GM21825 (cell line): ENCODE data around the gene NUP210.
A peak's percentile ranks its signal among the peaks of the same experiment; 100 is the strongest.

Experiments used
- ATAC-seq: cut with Tn5 transposase; IDR thresholded peaks from one replicate; pipeline ENCODE4 v1.9.1; 2021; ENCODE audit warnings: mild to moderate bottlenecking, moderate library complexity; ENCODE audit not compliant: unreplicated experiment

The NUP210 gene

DNA sequence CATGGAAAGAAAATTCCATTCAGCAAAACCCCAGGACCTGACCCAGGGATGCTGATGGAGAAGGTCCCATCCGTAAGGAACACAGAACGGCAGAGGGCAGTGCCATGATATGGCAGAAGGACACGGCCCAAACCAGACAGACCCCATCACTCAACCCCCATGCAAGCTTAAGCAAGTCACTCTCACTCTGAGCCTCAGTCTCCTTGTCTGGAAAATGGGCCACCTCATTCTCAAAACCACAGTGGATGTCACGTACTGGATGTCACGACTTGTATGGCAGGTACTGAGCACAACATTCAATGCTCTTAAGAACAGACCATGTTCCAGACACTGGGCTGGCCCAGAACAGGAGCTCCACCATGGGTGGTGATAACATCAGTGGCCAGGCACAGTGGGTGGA, 90.4 kb downstream of the NUP210 start:
- ATAC-seq, result no peak

DNA sequence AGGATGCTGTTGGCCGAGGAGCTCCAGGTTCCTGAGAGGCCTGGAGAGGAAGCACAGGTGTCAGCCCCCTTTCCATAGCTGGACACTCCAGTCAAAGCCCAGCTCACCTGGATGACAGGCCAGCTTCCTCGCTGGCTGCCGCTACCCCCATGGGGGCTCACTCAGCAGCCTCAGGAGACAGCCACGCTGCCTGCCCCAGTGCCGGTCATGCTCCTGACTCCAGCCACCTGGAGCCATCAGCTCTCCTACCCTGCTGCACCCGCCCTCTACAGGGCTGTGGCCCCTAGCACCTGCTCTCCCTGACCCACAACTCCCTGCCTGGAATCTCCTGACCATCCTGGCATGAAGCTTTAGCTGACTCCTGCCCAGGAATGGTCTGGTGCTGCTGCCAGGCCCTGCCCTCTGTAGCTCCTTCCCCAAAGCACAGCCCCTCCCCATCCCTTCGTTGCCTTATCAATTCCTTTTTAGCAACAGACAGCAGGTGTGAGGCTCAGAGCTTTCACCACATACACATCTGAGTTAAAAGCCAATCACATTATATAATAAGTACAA, 94.2 kb downstream of the NUP210 start:
- no peak for ATAC-seq

DNA sequence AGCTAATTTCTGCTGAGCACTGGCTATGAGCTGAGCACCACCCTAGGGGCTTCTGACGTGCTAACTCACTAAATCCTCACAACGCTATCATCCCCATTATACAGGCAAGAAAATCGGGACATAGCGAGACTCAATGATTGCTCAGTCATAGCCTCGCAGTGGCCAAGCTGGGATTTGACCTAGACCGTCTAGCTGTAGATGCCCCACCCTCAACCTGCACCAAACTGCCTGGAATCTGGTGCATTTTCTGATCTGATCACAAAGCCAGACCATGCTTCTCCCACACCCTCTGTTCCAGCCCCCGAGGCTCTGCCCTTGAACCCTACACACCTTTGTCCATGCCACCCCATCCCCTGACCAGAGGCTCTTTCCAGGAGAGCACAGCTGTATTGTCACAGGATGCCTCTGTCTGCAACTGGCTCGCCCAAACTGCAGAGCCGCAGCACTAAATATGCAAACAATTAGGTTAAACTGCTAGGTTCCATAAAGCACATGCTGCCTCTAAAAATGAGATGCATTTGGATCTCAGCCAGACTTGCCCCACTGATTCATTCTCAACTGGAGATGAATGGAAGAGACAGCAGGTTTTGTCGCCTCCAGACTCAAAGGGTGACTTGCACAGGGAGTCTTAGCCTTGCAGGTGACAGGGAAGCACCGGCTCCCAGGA, 95.2 kb downstream of the NUP210 start:
- ATAC-seq, result no peak

- ATAC-seq, result no peak
These were observed 96.3 kb downstream of the NUP210 start for GRCh38 chr3:13323822-13324221.

- no peak for ATAC-seq
These were observed 97.8 kb downstream of the NUP210 start for GRCh38 chr3:13322324-13322723.

- no peak for ATAC-seq
These were observed 100.4 kb downstream of the NUP210 start for GRCh38 chr3:13319564-13320220.

DNA sequence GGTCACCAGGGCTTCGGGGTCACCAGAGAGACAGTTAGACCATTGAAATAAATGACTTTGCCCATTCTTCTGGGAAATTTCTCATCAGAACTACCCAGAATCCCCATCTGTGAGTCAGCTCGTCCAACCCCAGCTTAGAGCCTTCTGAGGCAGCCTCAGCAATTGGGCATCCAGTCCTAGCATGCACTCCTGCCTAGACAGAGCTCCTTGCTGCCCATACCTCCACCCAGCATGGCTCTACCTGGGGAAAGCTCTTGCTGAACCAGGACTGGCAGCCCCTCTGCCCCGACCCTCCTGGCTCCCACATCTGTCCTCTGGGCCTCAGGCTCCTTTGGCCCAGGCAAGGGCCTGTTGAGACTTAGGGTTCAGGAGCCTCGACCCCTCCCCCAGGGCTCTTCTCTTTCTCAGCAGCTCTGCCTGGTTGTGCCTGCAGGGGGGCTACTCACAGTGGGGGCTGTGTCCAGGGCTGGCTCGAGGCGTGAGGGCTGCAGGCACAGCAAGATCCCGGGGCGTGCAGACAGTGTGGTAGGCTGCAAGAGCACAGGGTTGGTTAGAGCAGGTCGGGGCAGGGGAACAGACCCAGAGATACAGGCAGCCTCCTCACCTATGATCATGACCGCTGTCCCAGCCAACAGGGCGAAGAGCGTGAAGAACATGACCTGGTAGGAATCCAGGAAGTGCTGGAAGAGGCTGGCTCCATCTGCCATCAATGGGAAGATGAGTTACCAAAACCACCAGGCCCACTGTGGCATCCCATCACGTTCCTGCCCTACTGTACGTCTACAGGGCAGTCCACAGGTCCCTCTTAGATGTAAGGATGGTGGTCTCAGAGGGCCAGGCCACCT, 101.3 kb downstream of the NUP210 start:
- ATAC-seq, result no peak

DNA sequence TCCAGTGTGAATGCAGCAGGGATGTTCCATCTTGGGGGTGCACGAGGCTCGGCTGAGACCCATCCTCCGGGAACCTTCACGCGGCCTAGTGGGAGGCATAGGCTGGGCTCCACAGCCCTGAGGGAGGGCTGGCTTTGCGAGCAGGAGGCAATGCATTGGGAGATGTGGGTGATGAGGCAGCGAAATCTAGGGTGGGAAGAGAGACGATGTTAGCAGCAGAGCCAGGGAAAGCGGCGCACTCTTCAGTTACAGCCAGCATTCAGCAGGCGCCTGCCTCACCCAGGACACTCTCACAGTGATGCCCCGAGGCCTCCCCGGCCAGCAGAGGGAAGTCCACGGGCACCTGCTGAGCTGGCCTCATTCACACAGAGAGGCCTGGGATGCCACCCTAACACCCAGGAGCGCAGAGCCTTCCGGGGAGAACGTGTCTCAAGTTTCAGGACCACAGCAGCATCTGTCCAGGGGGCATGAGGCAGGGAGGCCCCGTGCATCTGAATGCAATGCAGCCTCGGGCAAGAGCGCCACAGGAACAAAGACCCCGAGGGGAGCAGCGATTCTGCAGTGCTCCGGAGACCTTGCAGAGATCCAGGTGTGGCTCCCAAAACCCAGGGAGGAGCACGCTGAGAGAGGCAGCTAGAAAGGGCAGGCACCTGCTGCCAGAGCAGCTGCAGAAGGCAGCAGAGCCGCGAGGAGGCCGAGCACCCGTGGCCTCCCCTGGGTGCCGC, 102.4 kb downstream of the NUP210 start:
- ATAC-seq, result no peak

DNA sequence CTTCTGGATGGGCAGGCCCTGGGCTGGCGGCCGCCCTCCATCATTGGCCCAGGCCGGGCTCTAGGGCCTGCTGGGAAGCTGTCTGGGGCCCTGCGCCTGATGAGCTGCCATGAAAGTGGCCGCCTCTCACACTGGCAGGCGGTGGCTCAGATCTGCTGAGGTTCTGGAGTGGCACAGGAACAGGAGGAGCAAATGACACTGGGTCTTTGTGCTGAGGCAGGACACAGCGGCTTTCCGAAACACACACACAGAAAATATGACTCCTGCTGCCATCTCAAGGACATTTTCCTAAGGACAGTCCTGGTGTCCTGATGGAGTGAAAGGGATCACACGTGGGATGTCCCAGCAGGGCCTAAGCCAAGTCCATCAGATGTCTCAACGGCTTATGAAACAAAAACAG, 103.5 kb downstream of the NUP210 start:
- no peak for ATAC-seq

DNA sequence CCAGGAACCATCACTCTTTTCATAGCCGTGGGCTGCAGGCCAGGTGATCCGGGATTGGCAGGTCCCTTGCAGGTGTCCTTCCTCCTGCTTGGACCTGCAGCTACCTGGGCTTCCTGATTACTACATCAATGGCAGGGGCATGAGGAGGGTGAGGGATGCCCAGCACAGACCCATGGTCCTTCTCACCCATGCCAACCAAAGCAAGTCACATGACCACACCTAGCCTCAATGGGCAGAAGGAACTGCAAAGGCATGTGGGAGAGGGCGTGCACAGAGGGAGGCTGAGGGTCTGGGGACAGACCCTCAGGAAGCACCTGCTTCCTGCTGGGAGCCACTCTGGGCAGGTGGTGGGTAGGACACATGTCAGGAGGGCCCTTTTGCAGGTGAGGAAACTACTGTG, 105.2 kb downstream of the NUP210 start:
- ATAC-seq, result no peak

- ATAC-seq, result no peak
These were observed 106.3 kb downstream of the NUP210 start for GRCh38 chr3:13313813-13314212.

DNA sequence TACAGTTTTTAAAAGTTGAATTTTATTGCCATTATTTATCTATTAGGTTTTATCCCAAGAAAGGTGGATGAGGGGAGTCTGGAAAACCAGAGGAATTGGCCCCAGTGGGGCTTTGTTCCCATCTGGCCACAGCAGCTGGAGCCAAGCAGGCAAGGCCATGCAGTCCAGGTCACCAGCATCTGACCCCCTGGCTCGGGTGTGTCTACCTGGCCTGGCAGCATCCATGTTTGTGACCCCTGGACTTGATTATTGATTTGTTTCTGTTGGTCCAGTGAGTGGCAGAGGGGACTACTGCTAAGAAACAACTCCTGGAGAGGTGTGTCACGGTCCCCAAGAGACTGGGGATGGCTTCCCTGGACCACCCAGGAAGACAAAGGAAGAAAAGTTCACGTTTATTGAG, 111.1 kb downstream of the NUP210 start:
- ATAC-seq, result no peak

GRCh38 chr3:13308380-13308801, 111.7 kb downstream of the NUP210 start:
- no peak for ATAC-seq

- no peak for ATAC-seq
These were observed 113.1 kb downstream of the NUP210 start for GRCh38 chr3:13307041-13307440.

DNA sequence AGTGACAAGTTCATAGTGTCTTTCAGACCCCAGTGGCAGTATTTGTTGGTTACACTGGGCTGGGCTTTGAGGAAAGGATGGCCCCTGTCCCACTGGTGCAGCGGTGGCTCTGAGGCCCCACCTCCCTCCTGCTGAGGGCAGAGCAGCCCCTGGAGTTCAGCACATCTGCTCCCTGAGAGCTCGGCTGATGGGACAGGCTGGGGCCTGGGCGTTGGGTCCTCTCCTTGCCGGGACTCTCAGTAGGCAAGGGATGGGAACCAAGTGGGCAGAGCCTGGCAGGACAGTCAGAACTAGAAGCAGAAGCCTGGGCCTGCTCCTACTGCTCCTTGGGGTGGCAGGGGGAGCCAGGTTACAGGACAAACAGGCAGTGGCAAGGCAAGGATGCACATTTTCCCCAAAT, 114.5 kb downstream of the NUP210 start:
- no peak for ATAC-seq

GRCh38 chr3:13303410-13303809, 116.7 kb downstream of the NUP210 start:
- no peak for ATAC-seq

GRCh38 chr3:13301286-13301987, 118.7 kb downstream of the NUP210 start:
- ATAC-seq, result peak; percentile 70

DNA sequence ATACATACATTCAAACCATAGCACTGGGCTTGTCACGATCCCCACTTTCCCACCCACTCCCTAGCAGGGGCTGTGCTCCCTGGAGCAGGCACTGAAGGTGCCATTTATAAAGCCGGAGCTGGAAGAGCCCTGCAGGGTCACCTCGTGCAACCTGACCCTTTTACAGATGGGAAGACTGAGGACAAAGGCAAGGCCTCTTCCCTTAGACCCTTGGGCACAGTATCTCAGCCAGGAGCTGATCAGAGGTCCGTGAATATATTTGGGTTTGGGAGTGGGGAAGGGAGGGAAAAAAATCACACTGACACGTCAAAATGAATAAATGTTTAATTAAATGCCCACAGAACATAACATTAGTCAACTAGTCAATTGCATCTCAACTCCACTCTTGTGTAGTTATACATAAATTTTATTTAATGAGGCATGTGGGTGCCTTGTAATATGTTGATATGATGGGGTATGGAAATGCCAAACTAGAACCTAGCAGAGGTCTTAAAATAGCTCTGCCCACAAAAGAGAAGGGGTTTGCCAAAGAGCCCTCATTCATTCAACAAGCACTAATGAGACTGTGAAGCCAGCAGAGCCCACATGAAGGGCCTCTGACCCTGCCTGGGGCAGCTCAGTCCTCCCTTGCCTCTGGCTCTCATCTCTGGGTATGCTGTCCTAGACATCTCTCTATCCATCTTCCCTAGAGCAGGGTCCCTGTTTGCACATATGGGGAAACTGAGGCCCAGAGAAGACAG, 119.4 kb downstream of the NUP210 start:
- ATAC-seq, result no peak

- no peak for ATAC-seq
These were observed 120.5 kb downstream of the NUP210 start for GRCh38 chr3:13299531-13300155.
